IMR-90 (cell line): ENCODE results near the gene ACSF2. TPM values are rescaled to one million over a fixed set of nuclear protein-coding genes. Genes with fewer than 3 reads are reported as not detected.

Experiments used
- ATAC-seq: fragments of 200-7000 bp; cut with Tn5 transposase; 2 replicates; pipeline ENCODE4 v1.9.1; 2020; ENCODE audit warnings: low read depth, mild to moderate bottlenecking, moderate library complexity
- BruUV-seq: library from RNA; stranded (reverse); fragments of 400-500 nt; replicated peaks from 2 replicates; lab custom pipeline; 2021; lab: Mats Ljungman, UMichigan
- CTCF ChIA-PET: fragments of 300-600 bp; formaldehyde crosslinking; extraction: SDS; loops from one replicate; lab custom pipeline; 2021; ENCODE audit warnings: antibody characterized with exemption; lab: Yijun Ruan, JAX
- POLR2A ChIA-PET: fragments of 300-600 bp; sonication (Branson Sonifier 250); formaldehyde crosslinking; loops from one replicate; lab custom pipeline; 2022; ENCODE audit warnings: antibody characterized with exemption; ENCODE audit not compliant: unreplicated experiment; lab: Charles Lee
- DNase-seq: peaks from one replicate; pipeline ENCODE4 v3.0.0; 2013
- H2AFZ ChIP-seq: replicated peaks from 2 replicates; pipeline ENCODE3; 2013; ENCODE audit warnings: low read length, mild to moderate bottlenecking; ENCODE audit not compliant: poor library complexity
- H2AK5ac ChIP-seq: 2 replicates; pipeline ENCODE4 v1.6.1; 2013; ENCODE audit warnings: low read depth, low read length, inconsistent platforms
- H2AK9ac ChIP-seq: replicated peaks from 2 replicates; pipeline ENCODE3; 2013; ENCODE audit warnings: mild to moderate bottlenecking, low read depth, low read length, moderate library complexity; ENCODE audit not compliant: poor library complexity
- H2BK120ac ChIP-seq: 2 replicates; pipeline ENCODE4 v1.6.1; 2013; ENCODE audit warnings: low read depth, low read length, inconsistent platforms
- H2BK15ac ChIP-seq: 3 replicates; pipeline ENCODE4 v1.6.1; 2013; ENCODE audit warnings: low read depth, low read length, inconsistent platforms
- H2BK20ac ChIP-seq: 2 replicates; pipeline ENCODE4 v1.6.1; 2013; ENCODE audit warnings: low read depth, mild to moderate bottlenecking, inconsistent platforms, low read length, moderate library complexity
- H2BK5ac ChIP-seq: 2 replicates; pipeline ENCODE4 v1.6.1; 2013; ENCODE audit warnings: mild to moderate bottlenecking, low read depth, low read length, inconsistent platforms; ENCODE audit not compliant: poor library complexity, severe bottlenecking
- H3K14ac ChIP-seq: replicated peaks from 2 replicates; pipeline ENCODE4 v1.6.1; 2013; ENCODE audit warnings: low read depth, low read length, inconsistent platforms
- H3K18ac ChIP-seq: 2 replicates; pipeline ENCODE4 v1.6.1; 2013; ENCODE audit warnings: low read depth, low read length, control low read depth
- H3K23ac ChIP-seq: 2 replicates; pipeline ENCODE4 v1.6.1; 2013; ENCODE audit warnings: low read depth, low read length, inconsistent platforms
- H3K27ac ChIP-seq: 2 replicates; pipeline ENCODE4 v1.5.1; 2013; ENCODE audit warnings: mild to moderate bottlenecking, control low read depth, low read length; ENCODE audit not compliant: insufficient read depth
- H3K27me3 ChIP-seq: 2 replicates; pipeline ENCODE4 v1.6.1; 2013; ENCODE audit warnings: low read length; ENCODE audit not compliant: control insufficient read depth, insufficient read depth
- H3K36me3 ChIP-seq: 2 replicates; pipeline ENCODE4 v1.6.1; 2013; ENCODE audit warnings: low read length, mixed read lengths; ENCODE audit not compliant: control insufficient read depth, insufficient read depth
- H3K4ac ChIP-seq: 2 replicates; pipeline ENCODE4 v1.6.1; 2013; ENCODE audit warnings: low read depth, low read length, inconsistent platforms
- H3K4me1 ChIP-seq: 2 replicates; pipeline ENCODE4 v1.6.1; 2013; ENCODE audit warnings: low read length, mixed read lengths; ENCODE audit not compliant: control insufficient read depth, insufficient read depth
- H3K4me2 ChIP-seq: 2 replicates; pipeline ENCODE4 v1.6.1; 2013; ENCODE audit warnings: low read depth, mild to moderate bottlenecking, control low read depth, low read length, moderate library complexity
- H3K4me3 ChIP-seq: 2 replicates; pipeline ENCODE4 v1.5.1; 2013; ENCODE audit warnings: low read depth, mild to moderate bottlenecking, control low read depth, low read length, moderate library complexity; ENCODE audit not compliant: insufficient read depth
- H3K56ac ChIP-seq: 2 replicates; pipeline ENCODE4 v1.6.1; 2013; ENCODE audit warnings: low read length, inconsistent platforms; ENCODE audit not compliant: insufficient read depth; ENCODE audit errors: extremely low read depth
- H3K79me1 ChIP-seq, 2 experiments: 2 replicates each; pipeline ENCODE4 v1.6.1; 2013; ENCODE audit warnings: low read length in 2 of 2, inconsistent platforms in 1 of 2, low read depth in 1 of 2
- H3K9ac ChIP-seq: 2 replicates; pipeline ENCODE4 v1.6.1; 2013; ENCODE audit warnings: low read depth, low read length, control low read depth
- H3K9me1 ChIP-seq: 2 replicates; pipeline ENCODE4 v1.6.1; 2013; ENCODE audit warnings: low read length, inconsistent platforms; ENCODE audit not compliant: insufficient read depth
- H3K9me3 ChIP-seq: 2 replicates; pipeline ENCODE4 v1.6.1; 2013; ENCODE audit warnings: low read length; ENCODE audit not compliant: control insufficient read depth, insufficient read depth
- H4K20me1 ChIP-seq: 2 replicates; pipeline ENCODE4 v1.6.1; 2013; ENCODE audit warnings: low read length, inconsistent platforms; ENCODE audit not compliant: insufficient read depth
- H4K5ac ChIP-seq: 2 replicates; pipeline ENCODE4 v1.6.1; 2013; ENCODE audit warnings: mild to moderate bottlenecking, low read depth, low read length, control low read depth
- H4K8ac ChIP-seq, 2 experiments: 2 replicates each; pipeline ENCODE4 v1.6.1; 2013; ENCODE audit warnings: low read depth in 2 of 2, low read length in 2 of 2, control low read depth in 1 of 2, inconsistent platforms in 1 of 2
- H4K91ac ChIP-seq: 2 replicates; pipeline ENCODE4 v1.6.1; 2013; ENCODE audit warnings: low read depth, low read length, inconsistent platforms; ENCODE audit not compliant: insufficient read depth
- BHLHE40 ChIP-seq: fragments of 150-350 bp; IDR thresholded peaks from 2 replicates; pipeline ENCODE4 v1.6.1; 2016; ENCODE audit warnings: mild to moderate bottlenecking, low read depth, low read length
- CEBPB ChIP-seq: IDR thresholded peaks from 2 replicates; pipeline ENCODE4 v1.6.1; 2012; ENCODE audit warnings: low read depth, low read length, improper control_type of control experiment
- CHD1 ChIP-seq: IDR thresholded peaks from 2 replicates; pipeline ENCODE4 v1.6.1; 2012; ENCODE audit warnings: low read depth, low read length, improper control_type of control experiment
- CTCF ChIP-seq: conservative IDR thresholded peaks from 2 replicates; pipeline ENCODE4 v1.5.1; 2012; ENCODE audit warnings: mild to moderate bottlenecking, low read depth, low read length, improper control_type of control experiment
- MAZ ChIP-seq: IDR thresholded peaks from 2 replicates; pipeline ENCODE4 v1.6.1; 2012; ENCODE audit warnings: low read depth, mild to moderate bottlenecking, low read length, improper control_type of control experiment, moderate library complexity, borderline replicate concordance
- NFE2L2 ChIP-seq: fragments of 150-350 bp; IDR thresholded peaks from 2 replicates; pipeline ENCODE4 v1.6.1; 2016; ENCODE audit warnings: low read depth, mild to moderate bottlenecking, low read length
- POLR2A ChIP-seq: IDR thresholded peaks from 2 replicates; pipeline ENCODE4 v1.6.1; 2012; ENCODE audit warnings: mild to moderate bottlenecking, low read depth, low read length
- RFX5 ChIP-seq: IDR thresholded peaks from 2 replicates; pipeline ENCODE4 v1.8.0; 2012; ENCODE audit warnings: low read depth, mild to moderate bottlenecking, low read length, moderate library complexity
- SMC3 ChIP-seq: fragments of 150-350 bp; IDR thresholded peaks from 2 replicates; pipeline ENCODE4 v1.6.1; 2016; ENCODE audit warnings: low read depth, mild to moderate bottlenecking, antibody characterized with exemption, low read length, moderate library complexity
- WGBS, 2 experiments: methylation state at CpG; one replicate each; pipeline versions ENCODE4 v1.1.5 to v1.1.7; 2013; ENCODE audit warnings: missing lambda C conversion rate in 2 of 2; ENCODE audit not compliant: insufficient read length in 1 of 2; ENCODE audit errors: extremely low coverage in 2 of 2; 5-methylcytosine and 5-hydroxymethylcytosine counted together
- dilution Hi-C: fragments of 300-500 bp; cut with HindIII; formaldehyde crosslinking; loops from one replicate; pipeline ENCODE4 v1.14.3; 2018; ENCODE audit warnings: low sequenced_read_pairs; ENCODE audit not compliant: unreplicated experiment
- in situ Hi-C: fragments of 300-500 bp; cut with MboI; formaldehyde crosslinking; loops from 3 replicates; pipeline ENCODE4 v1.14.3; 2019; ENCODE audit warnings: low sequenced_read_pairs, inconsistent platforms, mixed read lengths
- intact Hi-C: fragments of 100-400 bp; cut with micrococcal nuclease; formaldehyde crosslinking; loops from 2 replicates; pipeline ENCODE4 v1.10.0; 2022
- polyA plus RNA-seq, 3 experiments: library from polyadenylated mRNA; depleted of rRNA; stranded (reverse); fragments of >200 nt; gene quantifications; 2 replicates each; pipeline ENCODE4 v1.2.3, GENCODE V29; 2012; ENCODE audit warnings: low replicate concordance in 1 of 3
- total RNA-seq: library from RNA; depleted of rRNA; stranded (reverse); fragments of >200 nt; gene quantifications from 2 replicates; pipeline ENCODE4 v1.2.3, GENCODE V29; 2012

The ACSF2 gene
- total and polyA plus RNA-seq, 2 of the 4 experiments (the other 2 are of a cell fraction): 18.5 to 27.2 TPM

- Histone ChIP-seq H3K14ac (no peak overlapping the region), H2AK9ac (no peak overlapping the region), H3K56ac (no peak overlapping the region), H2BK120ac (no peak overlapping the region), H3K36me3 (no peaks in the 10 kb centered on the region), H3K9ac (no peak overlapping the region), H3K79me1 (no peaks in the 10 kb centered on the region), H2BK15ac (no peak overlapping the region), H3K18ac (no peak overlapping the region), H3K23ac (no peak overlapping the region), H2BK5ac (no peak overlapping the region), H2AFZ (no peak overlapping the region), H3K4me2 (no peak overlapping the region), H3K27me3 (peaks cover 18% of the 10 kb centered on the region), H3K27ac (no peak overlapping the region), H3K4me1 (peaks cover 2% of the 10 kb centered on the region), H4K5ac (no peak overlapping the region), H3K4ac (no peak overlapping the region), H2AK5ac (no peak overlapping the region), H2BK20ac (no peak overlapping the region), H3K4me3 (no peak overlapping the region), H3K9me1 (no peaks in the 10 kb centered on the region), H4K91ac (no peak overlapping the region), H3K9me3 (no peaks in the 10 kb centered on the region), H4K20me1 (no peaks in the 10 kb centered on the region), H4K8ac (no peak overlapping the region)
- DNase-seq: no peak
- intact Hi-C loops (no loop called here), in situ Hi-C loops (no loop called here), dilution Hi-C loops (no loop called here)
- no peak for TF ChIP-seq CTCF
- no peak for TF ChIP-seq CHD1
- TF ChIP-seq MAZ: no peak
- no peak for TF ChIP-seq NFE2L2
- no peak for TF ChIP-seq CEBPB
- TF ChIP-seq POLR2A: no peak
- TF ChIP-seq BHLHE40: no peak
- no peak for TF ChIP-seq RFX5
- TF ChIP-seq SMC3: no peak
- no CpG with 5 or more reads among the region's 8 CpGs for WGBS, 2 experiments
- CTCF ChIA-PET: no interaction called here
- no peak for ATAC-seq
- POLR2A ChIA-PET: no interaction called here
- no TSS peak for BruUV-seq
Observed at GRCh38 chr17:50519141-50519834, 93.3 kb downstream of the ACSF2 start.
